NOMO-1 (cell line): ENCODE results near the gene SPRED3.
"Not testable (repeated sequence)": the region's sequence is repeated elsewhere in the genome, so short reads cannot be mapped to it uniquely, and the experiment has no call there.

Source experiments
- DNase-seq, 2 experiments: peaks; one replicate each; lab custom pipeline; 2025; ENCODE audit not compliant: unreplicated experiment in 2 of 2; lab: John Stamatoyannopoulos, UW

The SPRED3 gene

GRCh38 chr19:38412961-38413360 is 24.5 kb downstream of the SPRED3 start:
- DNase-seq: no peak

DNA sequence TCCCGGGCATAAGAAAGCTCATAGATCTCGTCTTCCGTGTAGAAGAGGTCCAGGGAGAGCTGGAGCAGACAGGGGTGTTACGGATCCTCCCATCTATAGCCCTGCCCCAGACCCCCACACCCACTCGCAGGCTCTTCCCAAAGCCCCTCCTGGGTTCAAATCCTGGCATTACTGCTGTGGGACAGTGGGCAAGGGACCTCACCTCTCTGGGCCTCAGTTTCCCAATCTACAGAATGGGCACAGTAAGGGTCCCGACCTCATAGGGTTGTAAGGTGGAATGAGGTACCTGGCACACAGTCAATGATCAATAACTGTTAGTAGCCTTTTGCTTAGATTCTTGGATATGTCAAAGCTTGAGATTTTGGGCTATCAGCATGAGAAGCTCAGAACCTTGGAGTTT is 24.9 kb downstream of the SPRED3 start:
- DNase-seq: no peak

- no peak for DNase-seq
Measured at GRCh38 chr19:38417146-38417543, 28.6 kb downstream of the SPRED3 start.

DNA sequence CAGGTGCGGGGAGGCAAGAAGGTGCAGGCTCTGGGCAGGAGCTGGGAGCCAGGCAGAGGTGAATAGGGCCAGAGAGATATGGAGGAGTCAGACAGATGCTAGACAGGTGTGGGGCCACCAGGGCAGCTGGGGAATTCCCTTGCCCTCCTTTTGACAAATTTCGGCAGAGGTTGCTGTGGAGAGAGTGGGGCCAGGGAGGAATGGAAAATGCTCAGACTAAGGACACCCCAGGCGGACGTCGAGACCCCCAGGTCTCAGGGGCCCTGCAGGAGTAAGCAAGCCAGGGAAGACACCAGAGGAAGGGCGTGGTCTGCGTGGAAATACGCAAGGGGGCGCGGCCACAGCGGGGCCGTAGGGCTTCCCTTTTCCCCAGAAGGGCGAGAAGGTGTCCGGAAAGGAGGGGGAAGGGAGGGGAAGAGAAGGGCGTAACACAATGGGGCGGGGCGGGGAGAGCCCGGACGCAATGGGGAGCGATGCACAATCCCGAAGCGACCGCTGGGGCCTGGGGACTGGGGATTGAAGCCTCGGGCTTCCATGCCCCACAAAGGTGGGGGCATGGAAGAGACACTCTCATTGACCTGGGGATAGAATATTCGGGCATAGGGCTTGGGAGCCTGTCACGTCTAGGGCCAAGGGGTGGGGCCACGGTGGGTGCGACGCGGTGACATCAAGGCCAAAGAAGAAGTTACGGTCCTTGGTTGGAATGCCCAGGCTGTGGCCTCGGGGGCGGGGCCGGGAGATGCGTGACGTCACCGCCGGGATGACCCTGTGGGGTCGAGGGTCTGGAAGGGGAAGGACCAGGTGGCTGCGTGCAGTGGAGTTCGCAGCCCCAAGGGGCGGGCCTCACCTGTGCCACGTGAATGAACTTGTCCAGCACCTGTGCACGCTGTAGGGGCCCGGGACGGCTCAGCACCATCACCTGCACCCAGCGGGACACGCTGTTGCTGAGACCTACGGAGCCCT is 29.3 kb downstream of the SPRED3 start:
- DNase-seq: peak; percentile 88 to 90

GRCh38 chr19:38420935-38421334 is 32.4 kb downstream of the SPRED3 start:
- DNase-seq: no peak

DNA sequence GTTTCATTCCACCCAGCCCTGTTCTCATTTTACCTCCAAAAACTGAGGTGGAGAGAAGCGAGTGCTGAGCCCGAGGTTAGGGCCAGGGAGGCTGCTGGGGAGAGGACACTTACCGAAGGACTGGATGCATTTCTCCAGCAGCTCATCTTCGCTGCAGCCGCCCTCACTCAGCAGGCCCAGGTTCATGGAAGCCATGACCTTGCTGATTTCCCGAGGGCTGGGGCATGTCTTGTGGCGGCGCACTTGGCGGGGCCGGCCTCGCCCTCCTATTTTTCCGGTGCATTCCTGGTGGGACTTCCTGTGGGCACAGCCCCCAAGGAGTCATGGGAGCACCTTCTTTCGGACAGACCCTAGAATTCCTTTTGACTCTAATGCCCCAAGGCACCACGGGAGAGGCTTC is 33.4 kb downstream of the SPRED3 start:
- no peak for DNase-seq

DNA sequence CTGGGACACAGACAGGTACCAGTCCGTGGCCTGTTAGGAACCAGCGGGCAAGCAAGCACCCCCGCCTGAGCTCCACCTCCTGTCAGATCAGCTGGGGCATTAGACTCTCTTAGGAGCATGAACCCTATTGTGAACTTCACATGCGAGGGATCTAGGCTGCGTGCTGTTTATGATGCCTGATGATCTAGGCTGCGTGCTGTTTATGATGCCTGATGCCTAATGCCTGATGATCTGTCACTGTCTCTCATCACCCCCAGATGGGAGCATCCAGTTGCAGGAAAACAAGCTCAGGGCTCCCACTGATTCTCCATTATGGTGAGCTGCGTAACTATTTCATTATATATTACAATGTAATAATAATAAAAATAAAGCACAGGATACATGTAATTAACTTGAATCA is 33.9 kb downstream of the SPRED3 start:
- DNase-seq: no peak

GRCh38 chr19:38424272-38424671 is 35.8 kb downstream of the SPRED3 start:
- no peak for DNase-seq

- peak in 1 of 2 experiments; percentile 9 for DNase-seq
Measured at GRCh38 chr19:38425222-38425809, 36.8 kb downstream of the SPRED3 start.

DNA sequence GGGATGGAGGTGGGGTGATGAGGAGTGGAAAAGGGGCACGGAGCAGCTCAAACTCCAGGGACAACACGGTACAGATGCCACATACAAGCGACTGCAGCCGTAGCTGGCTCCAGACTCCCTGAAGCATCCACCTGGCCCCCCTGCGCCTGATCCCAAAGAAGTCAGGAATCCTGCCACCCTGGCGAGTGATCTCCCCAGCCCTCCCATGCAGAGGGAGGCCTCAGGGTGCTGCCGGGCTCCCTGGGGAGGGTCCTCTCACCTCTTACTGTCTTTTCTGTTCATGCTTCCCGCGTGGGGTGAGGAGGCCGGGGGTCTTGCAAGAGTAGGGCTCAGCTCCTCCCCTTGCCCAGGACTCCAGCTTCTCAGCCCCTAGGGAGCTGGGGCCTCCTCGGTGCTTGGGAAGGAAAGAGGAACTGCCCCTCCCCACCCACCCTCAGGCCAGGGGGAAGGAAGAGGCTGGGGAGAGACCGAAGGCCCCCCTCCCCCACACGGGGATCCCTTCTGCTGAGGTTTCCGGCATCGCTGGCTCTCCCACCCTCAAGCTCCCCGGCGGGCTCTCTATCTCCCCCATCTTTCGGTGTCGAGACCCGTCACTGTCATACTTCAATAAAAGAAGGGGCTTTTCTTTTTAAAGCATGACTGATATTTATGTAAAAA is 37.4 kb downstream of the SPRED3 start, which contains the start of gene RASGRP4:
Gene RASGRP4 (minus strand): TSS at position 410 of the 657 bp plus-strand sequence. CDS start 128 bp downstream, at position 282.
- DNase-seq: peak; percentile 61 to 67

DNA sequence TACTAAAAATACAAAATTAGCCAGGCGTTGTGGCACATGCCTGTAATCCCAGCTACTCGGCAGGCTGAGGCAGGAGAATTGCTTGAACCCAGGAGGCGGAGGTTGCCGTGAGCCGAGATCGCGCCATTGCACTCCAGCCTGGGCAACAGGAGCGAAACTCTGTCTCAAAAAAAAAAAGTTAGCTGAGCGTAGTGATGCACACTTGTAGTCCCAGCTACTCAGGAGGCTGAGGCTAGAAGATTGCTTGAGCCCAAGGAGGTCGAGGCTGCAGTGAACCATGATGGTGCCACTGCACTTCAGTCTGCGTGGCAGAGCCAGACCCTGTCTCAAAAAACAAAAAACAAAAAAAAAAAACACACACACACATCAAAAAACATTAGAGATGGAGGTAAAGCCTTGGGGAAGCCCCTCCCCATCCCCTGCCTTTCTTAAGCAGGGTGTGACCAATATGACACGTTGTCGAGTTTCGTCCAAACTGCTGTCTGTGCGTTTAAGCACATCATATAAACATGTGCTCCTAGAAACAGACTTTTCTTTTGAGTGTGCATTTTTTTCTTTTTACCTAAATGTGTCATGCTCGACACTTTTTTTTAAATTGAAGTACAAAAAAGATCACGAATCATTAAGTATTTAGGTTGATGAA is 38.7 kb downstream of the SPRED3 start:
- DNase-seq: not testable (repeated sequence)

GRCh38 chr19:38429055-38429810 is 40.7 kb downstream of the SPRED3 start:
- no peak for DNase-seq

GRCh38 chr19:38429811-38430156 is 41.3 kb downstream of the SPRED3 start:
- DNase-seq: no peak

- DNase-seq: no peak
Measured at GRCh38 chr19:38430931-38431330, 42.4 kb downstream of the SPRED3 start.

DNA sequence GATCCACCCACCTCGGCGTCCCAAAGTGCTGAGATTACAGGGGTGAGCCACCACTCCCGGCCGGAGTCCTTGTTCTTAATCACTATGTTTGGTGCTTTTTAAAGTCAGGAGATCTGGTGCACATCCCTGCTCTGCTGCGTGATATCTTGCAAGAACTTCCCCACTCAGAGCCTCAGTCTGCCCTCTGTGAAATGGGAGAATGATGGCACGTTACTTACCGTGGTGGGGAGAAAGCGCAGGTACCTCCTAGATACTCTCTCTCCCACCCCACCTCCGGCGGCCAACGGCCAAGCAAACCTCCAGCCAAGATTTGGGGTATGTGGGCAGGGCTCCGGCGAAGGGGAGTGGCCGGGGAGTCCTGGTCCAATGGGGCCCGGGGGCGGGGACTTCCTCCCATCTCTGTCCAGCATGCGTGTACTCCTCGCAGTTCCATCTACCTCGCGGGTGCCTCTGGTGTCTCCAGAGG is 44.8 kb downstream of the SPRED3 start, which contains the start of gene RYR1:
Gene RYR1 (plus strand): TSS at position 424 of the 466 bp plus-strand sequence. CDS start 139 bp downstream, outside the sequence.
- DNase-seq: peak in 1 of 2 experiments; percentile 21

DNA sequence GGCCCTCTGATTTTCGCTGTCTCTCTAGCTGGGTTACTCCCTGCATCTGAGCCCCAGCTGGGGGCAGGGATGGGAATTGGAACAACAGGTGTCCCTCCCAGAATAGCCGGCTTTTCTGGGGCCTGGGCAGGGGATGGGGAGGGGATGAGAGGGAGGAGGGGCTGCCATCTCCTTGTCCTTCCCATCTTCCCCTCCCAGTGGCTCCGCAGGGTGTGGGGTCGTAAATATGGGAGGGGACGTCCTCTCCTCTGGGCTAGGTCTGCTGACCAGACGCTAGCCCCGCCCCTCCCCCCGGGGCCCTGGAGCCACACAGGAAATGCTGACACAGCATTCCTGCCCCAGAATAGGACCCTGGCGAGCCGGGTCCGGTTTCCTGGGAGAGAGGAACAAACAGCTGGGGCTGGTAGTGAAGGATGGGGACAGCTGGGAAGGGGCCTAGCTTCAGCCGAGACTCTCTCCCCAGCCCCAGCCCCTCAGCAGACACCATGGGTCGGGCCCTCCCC is 46.1 kb downstream of the SPRED3 start:
- no peak for DNase-seq

GRCh38 chr19:38437295-38437694 is 48.8 kb downstream of the SPRED3 start:
- DNase-seq: no peak

- no peak for DNase-seq
Measured at GRCh38 chr19:38437917-38438316, 49.4 kb downstream of the SPRED3 start.

GRCh38 chr19:38440592-38440991 is 52.1 kb downstream of the SPRED3 start:
- DNase-seq: no peak
